MM.1S (cell line): ENCODE data around the gene KBTBD7.

Experiments
- EZH2 ChIP-seq: fragments of 300-600 bp; sonication (generic); optimal IDR thresholded peaks from 2 replicates; pipeline ENCODE3; 2017; ENCODE audit warnings: low read depth, mild to moderate bottlenecking, antibody characterized with exemption, low read length, mixed read lengths
- TF ChIP-seq, protein P1 (sequence below): fragments of 300-600 bp; sonication (generic); IDR thresholded peaks from 2 replicates; pipeline ENCODE4 v1.5.1; 2016; ENCODE audit warnings: antibody characterized with exemption, low read length, mixed read lengths

- TF ChIP-seq EZH2 = no peak
- TF ChIP-seq, protein P1, sequence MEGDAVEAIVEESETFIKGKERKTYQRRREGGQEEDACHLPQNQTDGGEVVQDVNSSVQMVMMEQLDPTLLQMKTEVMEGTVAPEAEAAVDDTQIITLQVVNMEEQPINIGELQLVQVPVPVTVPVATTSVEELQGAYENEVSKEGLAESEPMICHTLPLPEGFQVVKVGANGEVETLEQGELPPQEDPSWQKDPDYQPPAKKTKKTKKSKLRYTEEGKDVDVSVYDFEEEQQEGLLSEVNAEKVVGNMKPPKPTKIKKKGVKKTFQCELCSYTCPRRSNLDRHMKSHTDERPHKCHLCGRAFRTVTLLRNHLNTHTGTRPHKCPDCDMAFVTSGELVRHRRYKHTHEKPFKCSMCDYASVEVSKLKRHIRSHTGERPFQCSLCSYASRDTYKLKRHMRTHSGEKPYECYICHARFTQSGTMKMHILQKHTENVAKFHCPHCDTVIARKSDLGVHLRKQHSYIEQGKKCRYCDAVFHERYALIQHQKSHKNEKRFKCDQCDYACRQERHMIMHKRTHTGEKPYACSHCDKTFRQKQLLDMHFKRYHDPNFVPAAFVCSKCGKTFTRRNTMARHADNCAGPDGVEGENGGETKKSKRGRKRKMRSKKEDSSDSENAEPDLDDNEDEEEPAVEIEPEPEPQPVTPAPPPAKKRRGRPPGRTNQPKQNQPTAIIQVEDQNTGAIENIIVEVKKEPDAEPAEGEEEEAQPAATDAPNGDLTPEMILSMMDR = no peak
These were observed 30.0 kb upstream of the KBTBD7 start for GRCh38 chr13:41224113-41225110.
